Sigmoid colon (tissue), 4 donors: ENCODE data around the gene MTX1.

Source experiments
- CTCF ChIP-seq, 4 experiments: fragments of 450-650 bp in 3 of 4; fragments of 200-600 bp in 1 of 4; IDR thresholded peaks; one replicate each; pipeline ENCODE4 v1.5.1; 2016 to 2019; ENCODE audit warnings: antibody characterized with exemption in 4 of 4, mild to moderate bottlenecking in 3 of 4, moderate library complexity in 2 of 4
- EP300 ChIP-seq, 4 donors: sonication (generic); formaldehyde crosslinking; IDR thresholded peaks; one replicate each; pipeline ENCODE4 v1.6.1; 2017; ENCODE audit warnings: antibody characterized with exemption in 4 of 4
- POLR2A ChIP-seq, 2 donors: fragments of 450-650 bp; IDR thresholded peaks; one replicate each; pipeline ENCODE4 v1.6.1; 2016; ENCODE audit warnings: antibody characterized with exemption in 2 of 2, mild to moderate bottlenecking in 2 of 2, moderate library complexity in 2 of 2
- POLR2AphosphoS5 ChIP-seq, 4 donors: sonication (generic); formaldehyde crosslinking; IDR thresholded peaks; one replicate each; pipeline ENCODE4 v1.6.1; 2017; ENCODE audit warnings: antibody characterized with exemption in 4 of 4

- TF ChIP-seq POLR2A (IDR thresholded peaks at IDR 0.05) (peak in 1 of 2 donors; percentile 43), CTCF (IDR thresholded peaks at IDR 0.05) (peak; percentile 96 to 98 (median 96)), POLR2AphosphoS5 (IDR thresholded peaks at IDR 0.05) (peak; percentile 45 to 76 (median 63)), EP300 (IDR thresholded peaks at IDR 0.05) (no peak)
These were observed 15.1 kb upstream of the MTX1 start for GRCh38 chr1:155193275-155193990.
